Peyer's patch (tissue), 4 donors: ENCODE measurements around the gene CELF6.

Source experiments
- CTCF ChIP-seq, 6 experiments: fragments of 450-650 bp in 4 of 6; fragments of 200-600 bp in 2 of 6; sonication (generic) in 1 of 6; IDR thresholded peaks; one replicate each; pipeline ENCODE4 v1.5.1; 2017 to 2019; ENCODE audit warnings: antibody characterized with exemption in 6 of 6, mild to moderate bottlenecking in 3 of 6, moderate library complexity in 1 of 6
- POLR2A ChIP-seq, 2 donors: fragments of 450-650 bp; IDR thresholded peaks; one replicate each; pipeline ENCODE4 v1.5.1; 2017; ENCODE audit warnings: antibody characterized with exemption in 2 of 2, mild to moderate bottlenecking in 2 of 2, moderate library complexity in 2 of 2

- no peak for TF ChIP-seq CTCF (IDR thresholded peaks at IDR 0.05)
- TF ChIP-seq POLR2A (IDR thresholded peaks at IDR 0.05), result no peak
These were observed 485 bp downstream of the CELF6 start for GRCh38 chr15:72319360-72319984.
